Astrocyte of the spinal cord (primary cell): ENCODE measurements around the gene MGST3.

Experiments
- DNase-seq: peaks from one replicate; pipeline ENCODE4 v3.0.0; 2011; ENCODE audit warnings: low read depth, low spot score
- H3K4me3 ChIP-seq: 2 replicates; pipeline ENCODE4 v1.5.1; 2011; ENCODE audit warnings: low read depth, mild to moderate bottlenecking, low read length, moderate library complexity
- CTCF ChIP-seq: IDR thresholded peaks from 2 replicates; pipeline ENCODE4 v1.5.1; 2012; ENCODE audit warnings: low read depth, mild to moderate bottlenecking, low read length, inconsistent platforms
- in situ Hi-C: cut with HindIII; loops from 2 replicates; pipeline ENCODE4 v1.10.0; 2017; ENCODE audit warnings: low sequenced_read_pairs

Gene MGST3

GRCh38 chr1:165612062-165612461, 19.0 kb upstream of the MGST3 start:
- in situ Hi-C loops, result no loop called here
- no peak overlapping the region for H3K4me3 ChIP-seq
- no peak for DNase-seq
- no peak for TF ChIP-seq CTCF

GRCh38 chr1:165616054-165616612, 14.9 kb upstream of the MGST3 start:
- TF ChIP-seq CTCF, result no peak
- no peak for DNase-seq
- in situ Hi-C loops, result no loop called here
- H3K4me3 ChIP-seq, result no peak overlapping the region

- no peak overlapping the region for H3K4me3 ChIP-seq
- no peak for TF ChIP-seq CTCF
- in situ Hi-C loops, result no loop called here
- no peak for DNase-seq
Observed at GRCh38 chr1:165616987-165617546, 14.0 kb upstream of the MGST3 start.

GRCh38 chr1:165619647-165620151, 11.3 kb upstream of the MGST3 start:
- no peak for DNase-seq

GRCh38 chr1:165623624-165624023, 7.4 kb upstream of the MGST3 start:
- no peak for DNase-seq
- no peak overlapping the region for H3K4me3 ChIP-seq
- in situ Hi-C loops, result no loop called here
- no peak for TF ChIP-seq CTCF

More at GRCh38 chr1:165619647-165620151, 11.3 kb upstream of the MGST3 start:
- in situ Hi-C loops, result no loop called here
- no peak for TF ChIP-seq CTCF
- H3K4me3 ChIP-seq, result no peak overlapping the region

- in situ Hi-C loops, result no loop called here
- no peak for TF ChIP-seq CTCF
Observed at GRCh38 chr1:165624441-165624840, 6.6 kb upstream of the MGST3 start.

More at GRCh38 chr1:165624441-165624840, 6.6 kb upstream of the MGST3 start:
- no peak for DNase-seq
- no peak overlapping the region for H3K4me3 ChIP-seq
